ENCODE data around the gene TNRC18. TPM values are rescaled to one million over a fixed set of nuclear protein-coding genes. Genes with fewer than 3 reads are reported as not detected.
"Not testable (repeated sequence)": the region's sequence is repeated elsewhere in the genome, so short reads cannot be mapped to it uniquely, and the experiment has no call there.

TNRC18 gene
- total RNA-seq, 4 donors from 2014 or later: 81.1 to 160 (median 104) TPM

- Histone ChIP-seq H3K4me3 (no peak overlapping the region), H3K4me1 (peaks cover 7% of the 10 kb centered on the region), H3K9me3 (no peaks in the 10 kb centered on the region), H3K27ac (no peak overlapping the region), H3K36me3 (no peaks in the 10 kb centered on the region), H3K27me3 (peaks cover 5% of the 10 kb centered on the region)
- 47% methylated on average over 7 of the region's 7 CpGs for WGBS
- no peak for TF ChIP-seq POLR2A (IDR thresholded peaks at IDR 0.05)
- TF ChIP-seq CTCF (IDR thresholded peaks at IDR 0.05): no peak
- no peak for TF ChIP-seq EP300 (IDR thresholded peaks at IDR 0.05)
- no peak for TF ChIP-seq POLR2AphosphoS5 (IDR thresholded peaks at IDR 0.05)
- no peak for DNase-seq (ENCODE audit: low spot score in 2 of 2)
Observed at GRCh38 chr7:5278766-5279165, 144.9 kb downstream of the TNRC18 start.

- no peak overlapping the region for H3K4me3 ChIP-seq
- H3K4me1 ChIP-seq: no peaks in the 10 kb centered on the region
- H3K9me3 ChIP-seq: no peaks in the 10 kb centered on the region
- H3K27ac ChIP-seq: no peak overlapping the region
- no peak for TF ChIP-seq CTCF (IDR thresholded peaks at IDR 0.05)
- TF ChIP-seq POLR2AphosphoS5 (IDR thresholded peaks at IDR 0.05): no peak
- TF ChIP-seq EP300 (IDR thresholded peaks at IDR 0.05): no peak
- TF ChIP-seq POLR2A (IDR thresholded peaks at IDR 0.05): no peak
- H3K27me3 ChIP-seq: no peaks in the 10 kb centered on the region
- H3K36me3 ChIP-seq: no peaks in the 10 kb centered on the region
- no peak for DNase-seq (ENCODE audit: low spot score in 2 of 2)
- WGBS: 63% methylated on average over 10 of the region's 15 CpGs
Observed at GRCh38 chr7:5276611-5277010, 147.0 kb downstream of the TNRC18 start.

- 95% methylated on average over 13 of the region's 14 CpGs for WGBS
- not testable (repeated sequence) for DNase-seq (ENCODE audit: low spot score in 2 of 2); H3K9me3 ChIP-seq; H3K27ac ChIP-seq; H3K4me1 ChIP-seq; H3K36me3 ChIP-seq; H3K27me3 ChIP-seq; H3K4me3 ChIP-seq
Observed at GRCh38 chr7:5276123-5276522, 147.5 kb downstream of the TNRC18 start.

- H3K36me3 ChIP-seq; DNase-seq (ENCODE audit: low spot score in 2 of 2); H3K27me3 ChIP-seq; H3K4me1 ChIP-seq; H3K4me3 ChIP-seq; H3K27ac ChIP-seq; H3K9me3 ChIP-seq: not testable (repeated sequence)
- 50% methylated on average over 5 of the region's 10 CpGs for WGBS
Observed at GRCh38 chr7:5275510-5275909, 148.1 kb downstream of the TNRC18 start.

- not testable (repeated sequence) for H3K27ac ChIP-seq; H3K36me3 ChIP-seq; H3K9me3 ChIP-seq; DNase-seq (ENCODE audit: low spot score in 2 of 2); H3K4me1 ChIP-seq; H3K27me3 ChIP-seq; H3K4me3 ChIP-seq
- WGBS: 47% methylated on average over 4 of the region's 11 CpGs
Observed at GRCh38 chr7:5274985-5275431, 148.6 kb downstream of the TNRC18 start.

GRCh38 chr7:5274441-5274840 is 149.2 kb downstream of the TNRC18 start:
- no peak for DNase-seq (ENCODE audit: low spot score in 2 of 2)
- no peaks in the 10 kb centered on the region for H3K4me1 ChIP-seq
- no peak for TF ChIP-seq POLR2AphosphoS5 (IDR thresholded peaks at IDR 0.05)
- TF ChIP-seq CTCF (IDR thresholded peaks at IDR 0.05): no peak
- TF ChIP-seq EP300 (IDR thresholded peaks at IDR 0.05): no peak
- no peak for TF ChIP-seq POLR2A (IDR thresholded peaks at IDR 0.05)
- no peaks in the 10 kb centered on the region for H3K9me3 ChIP-seq
- H3K27ac ChIP-seq: no peak overlapping the region
- 67% methylated on average over 7 of the region's 7 CpGs for WGBS
- no peaks in the 10 kb centered on the region for H3K36me3 ChIP-seq
- no peak overlapping the region for H3K4me3 ChIP-seq
- no peaks in the 10 kb centered on the region for H3K27me3 ChIP-seq

- not testable (repeated sequence) for H3K9me3 ChIP-seq; H3K4me3 ChIP-seq; H3K27me3 ChIP-seq; H3K4me1 ChIP-seq; H3K27ac ChIP-seq; DNase-seq (ENCODE audit: low spot score in 2 of 2); H3K36me3 ChIP-seq
- 50% methylated on average over 18 of the region's 18 CpGs for WGBS
Observed at GRCh38 chr7:5273831-5274405, 149.7 kb downstream of the TNRC18 start.

Measured in suprapubic skin (tissue), 4 donors.